ENCODE results near the gene CKAP2L.
"Not testable (repeated sequence)": the region's sequence is repeated elsewhere in the genome, so short reads cannot be mapped to it uniquely, and the experiment has no call there.

CKAP2L gene

GRCh38 chr2:112714836-112715631 is 49.4 kb downstream of the CKAP2L start:
- no peak overlapping the region for H3K4me3 ChIP-seq (ENCODE audit: low read depth, low read length)
- no peak for DNase-seq (ENCODE audit: low read depth)

DNA sequence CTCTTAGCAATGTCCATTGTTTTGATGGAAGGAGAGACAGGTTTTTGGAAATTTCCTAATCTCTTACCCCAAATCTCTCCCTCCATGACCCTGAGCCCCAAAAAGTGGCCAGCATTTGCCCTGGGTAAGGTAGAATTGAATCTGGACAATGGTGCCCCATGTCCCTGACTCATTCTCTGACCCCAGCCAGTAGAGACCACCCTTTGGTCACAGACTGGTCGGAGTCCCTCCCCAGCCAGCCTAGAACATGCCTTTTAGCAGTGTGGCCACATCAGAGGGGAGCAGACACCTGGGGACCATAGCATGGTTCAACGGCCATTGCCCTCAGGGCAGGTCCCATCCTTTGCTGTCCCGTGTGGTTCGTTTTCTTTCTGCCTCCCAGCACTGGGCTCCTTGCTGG is 50.1 kb downstream of the CKAP2L start:
- DNase-seq (ENCODE audit: low read depth) = no peak
- no peak overlapping the region for H3K4me3 ChIP-seq (ENCODE audit: low read depth, low read length)

DNA sequence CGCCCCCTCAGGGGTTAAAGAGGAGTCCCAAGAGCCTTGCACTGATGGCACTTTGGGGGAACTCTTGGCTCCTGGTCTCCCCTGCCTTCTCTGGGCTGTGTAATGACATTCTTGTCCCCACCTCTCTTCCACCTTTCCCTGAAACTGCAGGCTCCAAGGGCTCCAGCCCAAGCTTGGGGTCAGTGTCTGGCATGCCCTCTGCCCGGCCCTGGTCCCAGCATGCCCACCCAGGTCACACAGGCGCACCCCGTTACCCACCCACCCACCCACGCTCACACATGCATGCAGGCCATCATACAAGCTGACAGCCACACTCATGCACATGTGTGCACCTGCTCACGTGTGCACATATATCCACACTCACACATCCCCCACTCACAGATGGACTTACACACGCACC is 50.5 kb downstream of the CKAP2L start:
- DNase-seq (ENCODE audit: low read depth) = no peak
- no peak overlapping the region for H3K4me3 ChIP-seq (ENCODE audit: low read depth, low read length)

DNA sequence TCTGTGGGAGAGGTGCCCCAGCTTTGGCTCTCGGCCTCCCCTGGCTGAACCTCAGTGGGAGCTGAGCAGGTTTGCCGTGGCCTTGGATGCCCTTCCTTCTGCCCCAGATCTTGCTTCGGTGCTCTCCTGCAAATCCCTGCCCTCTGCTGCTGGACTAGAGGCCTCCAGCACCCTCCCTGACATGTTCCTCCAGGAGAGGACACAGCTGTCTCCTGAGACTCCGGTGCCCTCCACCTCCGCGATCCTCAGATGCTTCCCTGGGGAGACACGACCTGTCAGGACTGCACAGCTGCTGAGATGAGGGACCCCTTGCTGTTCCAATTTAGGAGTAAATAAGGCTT is 50.9 kb downstream of the CKAP2L start:
- no peak for DNase-seq (ENCODE audit: low read depth)
- no peak overlapping the region for H3K4me3 ChIP-seq (ENCODE audit: low read depth, low read length)

DNA sequence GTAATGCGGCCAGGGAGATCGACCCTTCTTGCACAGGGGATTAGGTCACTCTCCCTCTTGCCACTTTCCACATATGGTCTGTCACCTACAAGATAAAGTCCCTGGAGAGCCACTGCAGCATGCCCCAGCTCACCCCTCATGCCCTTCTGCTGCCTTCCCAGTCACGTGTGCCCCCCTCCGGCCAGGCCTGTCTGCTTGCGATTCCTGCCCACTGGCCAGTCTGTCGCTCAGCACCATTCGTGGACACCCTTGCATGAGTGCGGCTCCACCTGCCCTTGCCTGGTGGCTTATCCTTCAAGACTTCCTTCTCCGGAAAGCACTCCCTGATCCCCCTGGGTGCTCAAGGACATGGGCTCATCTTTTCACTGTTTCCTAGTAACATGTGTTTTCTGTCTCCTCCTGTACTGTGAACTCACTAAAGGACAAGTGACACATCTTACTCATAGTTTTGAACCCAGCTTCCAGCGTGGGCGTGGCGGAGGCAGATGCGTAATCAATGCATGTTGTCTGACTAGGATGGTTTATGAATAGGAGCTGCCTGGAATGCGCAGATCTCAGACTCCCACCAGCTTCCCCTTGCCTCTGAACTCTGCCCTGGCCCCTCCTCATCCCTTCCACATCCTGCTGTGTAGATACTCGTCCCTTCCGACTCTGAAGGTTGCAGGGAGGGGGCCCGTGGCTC is 51.4 kb downstream of the CKAP2L start:
- no peak overlapping the region for H3K4me3 ChIP-seq (ENCODE audit: low read depth, low read length)
- DNase-seq (ENCODE audit: low read depth) = no peak

GRCh38 chr2:112712465-112712864 is 51.9 kb downstream of the CKAP2L start:
- no peak for DNase-seq (ENCODE audit: low read depth)
- no peak overlapping the region for H3K4me3 ChIP-seq (ENCODE audit: low read depth, low read length)

- H3K4me3 ChIP-seq (ENCODE audit: low read depth, low read length) = no peak overlapping the region
- DNase-seq (ENCODE audit: low read depth) = no peak
These were observed 53.3 kb downstream of the CKAP2L start for GRCh38 chr2:112710956-112711750.

GRCh38 chr2:112709703-112710102 is 54.7 kb downstream of the CKAP2L start:
- H3K4me3 ChIP-seq (ENCODE audit: low read depth, low read length) = no peak overlapping the region
- DNase-seq (ENCODE audit: low read depth) = no peak

- DNase-seq (ENCODE audit: low read depth) = no peak
- no peak overlapping the region for H3K4me3 ChIP-seq (ENCODE audit: low read depth, low read length)
These were observed 55.4 kb downstream of the CKAP2L start for GRCh38 chr2:112708968-112709367.

DNA sequence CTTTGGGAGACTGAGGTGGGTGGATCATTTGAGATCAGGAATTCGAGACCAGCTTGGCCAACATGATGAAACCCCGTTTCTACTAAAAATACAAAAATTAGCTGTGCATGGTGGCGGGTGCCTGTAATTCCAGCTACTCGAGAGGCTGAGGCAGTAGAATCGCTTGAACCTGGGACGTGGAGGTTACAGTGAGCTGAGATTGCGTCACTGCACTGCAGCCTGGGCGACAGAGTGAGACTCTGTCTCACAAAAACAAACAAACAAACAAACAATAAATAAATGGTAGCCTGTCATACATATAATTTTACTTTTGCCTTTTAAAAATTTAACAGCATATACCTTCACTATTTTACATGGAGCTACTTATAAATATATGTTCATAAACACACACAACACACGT is 57.5 kb downstream of the CKAP2L start:
- H3K4me3 ChIP-seq (ENCODE audit: low read depth, low read length); DNase-seq (ENCODE audit: low read depth): not testable (repeated sequence)

DNA sequence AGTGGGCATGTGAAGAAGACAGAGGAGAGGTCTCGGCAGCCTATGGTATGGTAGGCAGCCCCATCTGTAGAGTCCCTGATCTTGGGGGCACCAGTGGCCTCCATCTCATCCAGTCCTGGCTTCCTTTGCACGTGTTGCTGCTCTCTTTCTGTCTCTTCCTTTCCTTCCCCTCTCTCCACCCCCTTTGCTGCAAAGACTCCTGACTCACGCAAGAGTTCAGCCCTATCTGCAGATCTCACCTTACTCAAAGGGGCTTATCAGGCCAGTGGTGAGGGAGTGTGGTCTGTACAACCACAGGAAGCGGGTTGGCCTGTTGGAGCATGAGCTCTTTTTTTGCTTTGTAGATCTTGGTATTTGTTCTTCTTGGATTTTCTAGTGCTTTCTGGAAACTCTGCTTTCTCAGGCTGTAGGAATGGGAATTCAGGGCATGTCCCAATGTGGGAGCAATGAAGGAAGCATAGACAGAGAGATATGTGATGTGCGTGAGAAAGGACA is 58.2 kb downstream of the CKAP2L start:
- no peak overlapping the region for H3K4me3 ChIP-seq (ENCODE audit: low read depth, low read length)
- DNase-seq (ENCODE audit: low read depth) = no peak

GRCh38 chr2:112705575-112705974 is 58.8 kb downstream of the CKAP2L start:
- no peak overlapping the region for H3K4me3 ChIP-seq (ENCODE audit: low read depth, low read length)
- DNase-seq (ENCODE audit: low read depth) = no peak

DNA sequence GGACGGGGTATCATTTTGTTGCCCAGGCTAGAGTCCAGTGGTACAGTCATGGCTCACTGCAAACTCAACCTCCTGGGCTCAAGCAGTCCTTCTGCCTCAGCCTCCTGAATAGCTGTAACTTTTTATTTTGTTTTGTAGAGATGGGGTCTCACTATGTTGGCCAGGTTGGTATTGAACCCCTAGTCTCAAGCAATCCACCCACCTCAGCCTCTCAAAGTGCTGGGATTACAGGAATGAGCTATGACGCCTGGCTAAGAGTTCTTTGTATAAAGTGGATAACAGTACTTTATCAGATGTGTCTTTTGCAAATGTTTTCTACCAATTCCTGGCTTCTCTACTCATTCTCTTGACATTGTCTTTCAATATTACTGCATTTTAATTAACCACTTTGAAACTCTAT is 60.7 kb downstream of the CKAP2L start:
- H3K4me3 ChIP-seq (ENCODE audit: low read depth, low read length) = no peak overlapping the region
- DNase-seq (ENCODE audit: low read depth) = no peak

DNA sequence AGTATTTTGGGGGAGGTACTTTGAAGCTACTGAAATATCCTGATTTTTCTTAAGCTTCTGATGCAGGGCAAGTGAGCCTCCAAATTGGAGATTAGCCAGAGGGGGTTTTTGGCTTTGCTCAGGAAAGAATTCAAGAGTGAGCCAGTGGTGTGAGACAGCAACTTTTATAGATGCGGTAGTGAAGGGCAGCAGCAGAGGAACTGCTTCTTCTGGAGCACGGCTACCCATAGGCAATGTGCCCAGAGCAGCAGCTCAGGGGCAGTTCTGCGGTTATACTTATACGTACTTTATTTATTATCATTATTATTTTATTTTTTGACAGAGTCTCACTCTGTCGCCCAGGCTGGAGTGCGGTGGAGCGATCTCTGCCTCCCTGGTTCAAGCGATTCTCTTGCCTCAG is 63.4 kb downstream of the CKAP2L start:
- no peak overlapping the region for H3K4me3 ChIP-seq (ENCODE audit: low read depth, low read length)
- DNase-seq (ENCODE audit: low read depth) = no peak

GRCh38 chr2:112699984-112700667 is 64.3 kb downstream of the CKAP2L start:
- H3K4me3 ChIP-seq (ENCODE audit: low read depth, low read length) = no peak overlapping the region
- DNase-seq (ENCODE audit: low read depth) = no peak

DNA sequence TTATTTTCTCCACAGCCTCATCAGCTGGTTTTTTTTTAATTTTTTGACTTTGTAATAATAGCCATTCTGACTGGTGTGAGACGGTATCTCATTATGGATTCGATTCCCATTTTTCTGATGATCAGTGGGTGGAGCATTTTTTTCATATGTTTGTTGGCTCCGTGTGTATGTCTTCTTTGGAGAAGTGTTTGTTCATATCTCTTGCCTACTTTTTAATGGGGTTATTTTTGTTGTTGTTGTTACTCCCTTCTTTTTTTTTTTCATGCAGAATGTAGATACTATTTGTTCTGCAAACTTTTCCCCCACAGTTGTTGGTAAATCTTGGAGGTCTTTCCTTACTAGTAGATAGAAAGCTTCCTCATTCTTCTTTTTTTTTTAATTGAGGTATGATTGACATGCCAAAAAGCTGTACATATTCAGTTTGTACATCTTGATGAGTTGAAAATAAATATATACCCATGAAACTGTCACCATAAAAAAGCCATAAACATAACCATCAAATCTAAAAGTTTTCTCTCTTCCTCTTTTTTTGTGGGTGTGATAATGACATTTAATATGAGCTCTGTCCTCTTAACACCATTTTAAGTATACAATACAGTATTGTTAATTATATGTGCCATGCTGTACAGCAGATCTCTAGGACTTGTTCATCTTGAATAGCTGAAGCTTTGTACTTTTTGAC is 65.4 kb downstream of the CKAP2L start:
- H3K4me3 ChIP-seq (ENCODE audit: low read depth, low read length) = no peak overlapping the region

DNA sequence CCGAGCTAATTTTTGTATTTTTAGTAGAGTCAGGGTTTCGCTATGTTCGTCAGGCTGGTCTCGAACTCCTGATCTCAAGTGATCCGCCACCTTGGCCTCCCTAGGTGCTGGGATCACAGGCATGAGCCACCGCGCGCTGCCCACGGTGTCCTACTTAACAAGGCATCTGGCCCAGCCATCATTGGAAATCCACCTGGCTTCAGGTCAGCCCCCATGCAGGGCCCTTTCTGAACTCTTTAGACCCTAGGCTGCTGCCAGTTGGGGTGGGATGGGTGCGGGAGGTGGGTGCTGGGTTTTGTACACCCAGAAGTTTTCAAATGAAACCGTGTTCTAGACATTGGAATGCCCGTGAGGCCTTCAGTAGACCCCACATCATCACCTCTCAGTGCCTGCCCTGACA is 70.2 kb downstream of the CKAP2L start:
- H3K4me3 ChIP-seq (ENCODE audit: low read depth, low read length) = no peak overlapping the region

More for the DNA sequence above, 65.4 kb downstream of the CKAP2L start:
- no peak for DNase-seq (ENCODE audit: low read depth)

DNA sequence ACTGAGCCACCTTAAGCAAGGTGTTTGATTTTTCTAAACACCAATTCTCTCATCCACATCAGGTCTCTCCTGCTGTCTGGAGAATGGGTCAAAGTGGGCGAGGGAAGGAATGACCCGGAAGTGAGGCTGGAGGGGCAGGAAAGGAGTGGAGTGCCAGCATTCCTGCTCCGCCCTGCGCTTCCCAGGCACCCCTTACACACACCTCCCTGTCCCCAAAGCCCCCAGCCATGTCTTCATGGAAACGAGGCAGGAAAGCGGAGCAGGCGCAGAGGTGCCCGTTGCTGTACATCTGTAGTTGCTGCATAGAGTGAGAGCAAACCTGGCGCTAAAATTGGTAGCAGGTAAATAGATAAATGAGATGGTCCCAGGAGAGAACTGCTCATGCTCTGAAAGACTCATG is 70.8 kb downstream of the CKAP2L start:
- H3K4me3 ChIP-seq (ENCODE audit: low read depth, low read length) = no peak overlapping the region
- no peak for DNase-seq (ENCODE audit: low read depth)

More for the DNA sequence above, 70.2 kb downstream of the CKAP2L start:
- no peak for DNase-seq (ENCODE audit: low read depth)

- no peak overlapping the region for H3K4me3 ChIP-seq (ENCODE audit: low read depth, low read length)
- DNase-seq (ENCODE audit: low read depth) = no peak
These were observed 71.5 kb downstream of the CKAP2L start for GRCh38 chr2:112692918-112693317.
